HFFc6 (cell line): ENCODE data around the gene PTPRN2. TPM values are rescaled to one million over a fixed set of nuclear protein-coding genes. Genes with fewer than 3 reads are reported as not detected.
"Not testable (repeated sequence)": the region's sequence is repeated elsewhere in the genome, so short reads cannot be mapped to it uniquely, and the experiment has no call there.

Source experiments
- DNase-seq: peaks from one replicate; pipeline ENCODE4 v3.0.0-alpha.2; 2018
- H3K27ac Mint-ChIP-seq: 2 replicates; pipeline ENCODE4 v1.8.0; 2020; ENCODE audit warnings: mild to moderate bottlenecking, mixed read lengths
- H3K27me3 Mint-ChIP-seq: 2 replicates; pipeline ENCODE4 v1.8.0; 2021; ENCODE audit warnings: mild to moderate bottlenecking, moderate library complexity, mixed read lengths; ENCODE audit not compliant: insufficient read depth
- H3K36me3 Mint-ChIP-seq: 2 replicates; pipeline ENCODE4 v1.8.0; 2021; ENCODE audit warnings: low read depth, mixed read lengths
- H3K4me1 Mint-ChIP-seq: 2 replicates; pipeline ENCODE4 v1.8.0; 2020; ENCODE audit warnings: low read depth, mixed read lengths
- H3K4me3 Mint-ChIP-seq: 2 replicates; pipeline ENCODE4 v1.8.0; 2020; ENCODE audit warnings: mild to moderate bottlenecking, moderate library complexity, mixed read lengths
- H3K9me3 Mint-ChIP-seq: 2 replicates; pipeline ENCODE4 v1.8.0; 2020; ENCODE audit warnings: mild to moderate bottlenecking, mixed read lengths
- CTCF ChIP-seq: fragments of 200-600 bp; sonication (generic); IDR thresholded peaks from 2 replicates; pipeline ENCODE4 v1.5.0; 2021; ENCODE audit warnings: antibody characterized with exemption, mild to moderate bottlenecking
- total RNA-seq, 6 experiments: library from RNA; stranded (reverse); fragmentation: NEBNext Ultra II Directional; extraction: Animal tissue kit (Norgen Biotek cat#: 25700); gene quantifications; 2 replicates in 1 of 6; 3 replicates in 5 of 6; pipeline ENCODE4 v1.2.3, GENCODE V29; 2021

Gene PTPRN2
- total RNA-seq, 6 experiments from 2014 or later = 0.05 to 0.27 (median 0.23) TPM

- no peak for TF ChIP-seq CTCF
- peaks cover 42% of the 10 kb centered on the region for H3K9me3 Mint-ChIP-seq
- DNase-seq = no peak
- H3K27ac Mint-ChIP-seq = no peak overlapping the region
- no peak overlapping the region for H3K4me3 Mint-ChIP-seq
- no peaks in the 10 kb centered on the region; the same call in 1 of the 2 replicates for H3K36me3 Mint-ChIP-seq
- no peaks in the 10 kb centered on the region; the same call in 1 of the 2 replicates for H3K27me3 Mint-ChIP-seq
- H3K4me1 Mint-ChIP-seq = no peaks in the 10 kb centered on the region
Observed at GRCh38 chr7:158387546-158387891, 200.1 kb downstream of the PTPRN2 start.

- no peaks in the 10 kb centered on the region; the same call in 1 of the 2 replicates for H3K36me3 Mint-ChIP-seq
- no peak for TF ChIP-seq CTCF
- no peaks in the 10 kb centered on the region; the same call in 1 of the 2 replicates for H3K27me3 Mint-ChIP-seq
- H3K9me3 Mint-ChIP-seq = peaks cover 42% of the 10 kb centered on the region
- no peak overlapping the region for H3K4me3 Mint-ChIP-seq
- DNase-seq = no peak
- H3K4me1 Mint-ChIP-seq = no peaks in the 10 kb centered on the region
- no peak overlapping the region for H3K27ac Mint-ChIP-seq
Observed at GRCh38 chr7:158386866-158387545, 200.6 kb downstream of the PTPRN2 start.

- Mint-ChIP-seq H3K36me3 (no peaks in the 10 kb centered on the region; the same call in 1 of the 2 replicates), H3K4me1 (no peaks in the 10 kb centered on the region), H3K27me3 (no peaks in the 10 kb centered on the region; the same call in 1 of the 2 replicates), H3K27ac (no peak overlapping the region), H3K4me3 (no peak overlapping the region), H3K9me3 (peaks cover 46% of the 10 kb centered on the region)
- no peak for TF ChIP-seq CTCF
- DNase-seq = no peak
Observed at GRCh38 chr7:158386355-158386618, 201.3 kb downstream of the PTPRN2 start.

- peaks cover 46% of the 10 kb centered on the region for H3K9me3 Mint-ChIP-seq
- DNase-seq, H3K27ac Mint-ChIP-seq, H3K4me1 Mint-ChIP-seq, H3K27me3 Mint-ChIP-seq, H3K4me3 Mint-ChIP-seq, H3K36me3 Mint-ChIP-seq: not testable (repeated sequence)
Observed at GRCh38 chr7:158385496-158386354, 201.9 kb downstream of the PTPRN2 start.

GRCh38 chr7:158384746-158385145 lies 202.9 kb downstream of the PTPRN2 start:
- Mint-ChIP-seq H3K27ac (no peak overlapping the region), H3K27me3 (no peaks in the 10 kb centered on the region; the same call in 1 of the 2 replicates), H3K9me3 (peaks cover 47% of the 10 kb centered on the region), H3K36me3 (no peaks in the 10 kb centered on the region), H3K4me1 (no peaks in the 10 kb centered on the region), H3K4me3 (no peak overlapping the region)
- no peak for TF ChIP-seq CTCF
- DNase-seq = no peak

GRCh38 chr7:158383665-158384064 lies 204.0 kb downstream of the PTPRN2 start:
- TF ChIP-seq CTCF = no peak
- H3K4me3 Mint-ChIP-seq = no peak overlapping the region
- H3K4me1 Mint-ChIP-seq = no peaks in the 10 kb centered on the region
- peaks cover 48% of the 10 kb centered on the region for H3K9me3 Mint-ChIP-seq
- H3K27me3 Mint-ChIP-seq = no peaks in the 10 kb centered on the region; the same call in 1 of the 2 replicates
- no peak for DNase-seq
- no peaks in the 10 kb centered on the region for H3K36me3 Mint-ChIP-seq
- no peak overlapping the region for H3K27ac Mint-ChIP-seq
